NCI-H2171 (cell line): ENCODE results near the gene MAP2K2.
"Not testable (repeated sequence)": the region's sequence is repeated elsewhere in the genome, so short reads cannot be mapped to it uniquely, and the experiment has no call there.

Experiments
- DNase-seq: peaks from one replicate; lab custom pipeline; 2025; lab: John Stamatoyannopoulos, UW

Gene MAP2K2

GRCh38 chr19:4130744-4131438 lies 7.0 kb upstream of the MAP2K2 start:
- no peak for DNase-seq

GRCh38 chr19:4129050-4129449 lies 5.1 kb upstream of the MAP2K2 start:
- DNase-seq = not testable (repeated sequence)

GRCh38 chr19:4127322-4127721 lies 3.4 kb upstream of the MAP2K2 start:
- not testable (repeated sequence) for DNase-seq

GRCh38 chr19:4124638-4125037 lies 716 bp upstream of the MAP2K2 start:
- DNase-seq = peak; percentile 18

- no peak for DNase-seq
Measured at GRCh38 chr19:4122480-4122879, 1.4 kb downstream of the MAP2K2 start.

GRCh38 chr19:4121815-4122214 lies 2.1 kb downstream of the MAP2K2 start:
- DNase-seq = no peak

GRCh38 chr19:4121273-4121612 lies 2.7 kb downstream of the MAP2K2 start:
- DNase-seq = no peak

GRCh38 chr19:4120559-4121272 lies 3.2 kb downstream of the MAP2K2 start:
- no peak for DNase-seq

- DNase-seq = no peak
Measured at GRCh38 chr19:4119763-4120162, 4.2 kb downstream of the MAP2K2 start.

- DNase-seq = no peak
Measured at GRCh38 chr19:4115818-4116385, 8.0 kb downstream of the MAP2K2 start.

- no peak for DNase-seq
Measured at GRCh38 chr19:4115050-4115817, 8.7 kb downstream of the MAP2K2 start.

- DNase-seq = no peak
Measured at GRCh38 chr19:4114181-4114580, 9.7 kb downstream of the MAP2K2 start.

- DNase-seq = no peak
Measured at GRCh38 chr19:4113398-4114088, 10.4 kb downstream of the MAP2K2 start.

GRCh38 chr19:4112367-4112766 lies 11.6 kb downstream of the MAP2K2 start:
- no peak for DNase-seq

- no peak for DNase-seq
Measured at GRCh38 chr19:4109626-4109945, 14.3 kb downstream of the MAP2K2 start.

- no peak for DNase-seq
Measured at GRCh38 chr19:4108767-4109625, 14.9 kb downstream of the MAP2K2 start.

- no peak for DNase-seq
Measured at GRCh38 chr19:4103080-4103433, 20.9 kb downstream of the MAP2K2 start.

GRCh38 chr19:4102339-4103079 lies 21.4 kb downstream of the MAP2K2 start:
- no peak for DNase-seq

GRCh38 chr19:4101496-4101770 lies 22.5 kb downstream of the MAP2K2 start:
- DNase-seq = no peak

GRCh38 chr19:4100647-4101495 lies 23.1 kb downstream of the MAP2K2 start:
- DNase-seq = no peak
